B cell (primary cell): ENCODE data around the gene SP3. TPM values are rescaled to one million over a fixed set of nuclear protein-coding genes. Genes with fewer than 3 reads are reported as not detected.

Experiments used
- ATAC-seq: fragments of 200-7000 bp; cut with Tn5 transposase; one replicate; pipeline ENCODE4 v1.10.0; 2021; ENCODE audit warnings: low read depth, mild to moderate bottlenecking, moderate number of reproducible peaks, moderate library complexity
- CTCF ChIA-PET: fragments of 350-600 bp; sonication (Branson Sonifier 250); formaldehyde crosslinking; loops from one replicate; lab custom pipeline; 2021; ENCODE audit warnings: antibody characterized with exemption, inconsistent platforms; lab: Charles Lee
- POLR2A ChIA-PET: fragments of 350-600 bp; sonication (Branson Sonifier 250); formaldehyde crosslinking; loops from one replicate; lab custom pipeline; 2021; ENCODE audit warnings: antibody characterized with exemption; lab: Charles Lee
- DNase-seq: peaks from one replicate; pipeline ENCODE4 v3.0.0; 2013
- H2AFZ ChIP-seq: 2 replicates; pipeline ENCODE4 v1.6.1; 2012; ENCODE audit warnings: mild to moderate bottlenecking, low read depth, low read length; ENCODE audit not compliant: insufficient read depth, poor library complexity, severe bottlenecking
- H3K27ac ChIP-seq, 2 donors: 1 replicate in 1 of 2; 2 replicates in 1 of 2; pipeline ENCODE4 v1.5.1; 2012 to 2013; ENCODE audit warnings: low read length in 2 of 2, mild to moderate bottlenecking in 2 of 2, moderate library complexity in 1 of 2
- H3K27me3 ChIP-seq, 4 experiments: fragments of 200-600 bp in 1 of 4; sonication (generic) in 1 of 4; replicated peaks in 1 of 4; 1 replicate in 2 of 4; 2 replicates in 2 of 4; pipeline versions ENCODE4 v1.6.1 to v1.7.0; 2013 to 2016; ENCODE audit warnings: low read length in 3 of 4, mild to moderate bottlenecking in 2 of 4, mixed read lengths in 1 of 4, moderate library complexity in 1 of 4; ENCODE audit not compliant: insufficient read depth in 4 of 4, control insufficient read depth in 3 of 4; ENCODE audit errors: control extremely low read depth in 1 of 4
- H3K36me3 ChIP-seq, 2 experiments: replicated peaks in 1 of 2; 1 replicate in 1 of 2; 2 replicates in 1 of 2; pipeline versions ENCODE4 v1.6.1 to v1.7.1; 2013; ENCODE audit warnings: low read length in 1 of 2; ENCODE audit not compliant: insufficient read depth in 2 of 2, control insufficient read depth in 1 of 2; ENCODE audit errors: control extremely low read depth in 1 of 2, extremely low read depth in 1 of 2
- H3K4me1 ChIP-seq, 2 donors: fragments of 200-600 bp in 1 of 2; sonication (generic) in 1 of 2; 1 replicate in 1 of 2; 2 replicates in 1 of 2; pipeline versions ENCODE4 v1.5.1 to v1.6.1; 2013 to 2017; ENCODE audit warnings: low read length in 2 of 2; ENCODE audit not compliant: control insufficient read depth in 2 of 2, insufficient read depth in 2 of 2
- H3K4me2 ChIP-seq: replicated peaks from 2 replicates; pipeline ENCODE3; 2012; ENCODE audit warnings: mild to moderate bottlenecking, low read depth, low read length; ENCODE audit not compliant: poor library complexity, severe bottlenecking
- H3K4me3 ChIP-seq, 5 experiments: fragments of 200-600 bp in 1 of 5; sonication (generic) in 1 of 5; 1 replicate in 3 of 5; 2 replicates in 2 of 5; pipeline versions ENCODE4 v1.5.1 to v1.7.0; 2011 to 2016; ENCODE audit warnings: low read length in 4 of 5, mild to moderate bottlenecking in 4 of 5, low read depth in 2 of 5, control low read depth in 1 of 5, moderate library complexity in 1 of 5; ENCODE audit not compliant: insufficient read depth in 1 of 5; ENCODE audit errors: control extremely low read depth in 1 of 5, extremely low read depth in 1 of 5
- H3K79me2 ChIP-seq: fragments of 200-600 bp; sonication (generic); one replicate; pipeline ENCODE4 v1.6.0; 2016; ENCODE audit warnings: low read length; ENCODE audit not compliant: control insufficient read depth, insufficient read depth
- H3K9ac ChIP-seq: fragments of 200-600 bp; sonication (generic); 2 replicates; pipeline ENCODE4 v1.6.1; 2017; ENCODE audit warnings: mild to moderate bottlenecking, low read length, moderate library complexity
- H3K9me3 ChIP-seq, 3 donors: one replicate each; pipeline versions ENCODE4 v1.6.1 to v1.7.1; 2013; ENCODE audit warnings: low read length in 2 of 3; ENCODE audit not compliant: control insufficient read depth in 2 of 3, insufficient read depth in 1 of 3; ENCODE audit errors: control extremely low read depth in 1 of 3
- H4K20me1 ChIP-seq: 2 replicates; pipeline ENCODE4 v1.6.0; 2012; ENCODE audit warnings: mild to moderate bottlenecking, low read length; ENCODE audit not compliant: insufficient read depth, control insufficient read depth, poor library complexity, severe bottlenecking
- H3K27ac Mint-ChIP-seq: one replicate; pipeline ENCODE4 v1.8.0; 2021; ENCODE audit warnings: mixed read lengths
- H3K27me3 Mint-ChIP-seq: one replicate; pipeline ENCODE4 v1.8.0; 2021; ENCODE audit warnings: mixed read lengths
- H3K4me1 Mint-ChIP-seq: one replicate; pipeline ENCODE4 v1.8.0; 2021; ENCODE audit warnings: mixed read lengths
- H3K4me3 Mint-ChIP-seq: one replicate; pipeline ENCODE4 v1.8.0; 2021; ENCODE audit warnings: mixed read lengths
- H3K9me3 Mint-ChIP-seq: one replicate; pipeline ENCODE4 v1.8.0; 2022; ENCODE audit warnings: mixed read lengths; ENCODE audit not compliant: insufficient read depth
- EZH2 ChIP-seq: IDR thresholded peaks from 2 replicates; pipeline ENCODE4 v1.6.1; 2012; ENCODE audit warnings: borderline replicate concordance, low read depth, mild to moderate bottlenecking, moderate library complexity, low read length; ENCODE audit not compliant: insufficient read depth, poor library complexity, severe bottlenecking
- WGBS: methylation state at CpG from one replicate; pipeline ENCODE4 v1.1.5; 2013; ENCODE audit warnings: missing lambda C conversion rate; ENCODE audit not compliant: insufficient coverage; 5-methylcytosine and 5-hydroxymethylcytosine counted together
- intact Hi-C: fragments of 100-400 bp; cut with micrococcal nuclease; formaldehyde crosslinking; loops from one replicate; pipeline ENCODE4 v1.10.0; 2022
- polyA plus RNA-seq: library from polyadenylated mRNA; depleted of rRNA; stranded (reverse); fragments of >200 nt; gene quantifications from 2 replicates; pipeline ENCODE4 v1.2.3, GENCODE V29; 2012
- total RNA-seq, 2 donors: library from RNA; stranded (reverse); fragments of 120-200 nt in 1 of 2; gene quantifications; 1 replicate in 1 of 2; 2 replicates in 1 of 2; pipeline versions ENCODE4 v1.2.3 to v1.2.4, GENCODE V29; 2013 to 2022
- TF ChIP-seq, protein P1 (sequence below): fragments of 200-600 bp; IDR thresholded peaks from one replicate; pipeline ENCODE4 v1.8.0; 2022; ENCODE audit warnings: antibody characterized with exemption, mild to moderate bottlenecking

Gene SP3
- total and polyA plus RNA-seq, 2 donors (not counting 1 experiment from before 2014, with no cell fraction given): 31.9 to 152 TPM

DNA sequence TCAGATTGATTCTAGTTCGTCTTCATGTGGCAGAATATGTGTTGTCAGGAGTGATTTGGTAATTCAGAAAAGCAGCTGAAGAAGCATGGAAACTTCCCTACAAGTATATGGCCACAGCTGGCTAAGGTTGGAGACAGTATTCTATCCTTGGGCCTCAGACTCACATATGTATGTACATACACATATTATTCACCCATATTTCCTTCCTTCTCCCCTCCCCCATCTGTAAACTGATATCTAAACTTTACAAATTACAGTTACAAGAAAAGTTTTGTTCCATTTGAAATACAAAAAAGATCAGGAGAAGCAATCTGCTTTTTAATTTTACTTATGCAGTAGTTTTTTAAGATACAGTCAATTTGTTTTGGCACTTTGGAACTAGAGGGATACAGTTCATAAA lies 3.1 kb downstream of the SP3 start:
- no peak for TF ChIP-seq EZH2
- TF ChIP-seq, protein P1, sequence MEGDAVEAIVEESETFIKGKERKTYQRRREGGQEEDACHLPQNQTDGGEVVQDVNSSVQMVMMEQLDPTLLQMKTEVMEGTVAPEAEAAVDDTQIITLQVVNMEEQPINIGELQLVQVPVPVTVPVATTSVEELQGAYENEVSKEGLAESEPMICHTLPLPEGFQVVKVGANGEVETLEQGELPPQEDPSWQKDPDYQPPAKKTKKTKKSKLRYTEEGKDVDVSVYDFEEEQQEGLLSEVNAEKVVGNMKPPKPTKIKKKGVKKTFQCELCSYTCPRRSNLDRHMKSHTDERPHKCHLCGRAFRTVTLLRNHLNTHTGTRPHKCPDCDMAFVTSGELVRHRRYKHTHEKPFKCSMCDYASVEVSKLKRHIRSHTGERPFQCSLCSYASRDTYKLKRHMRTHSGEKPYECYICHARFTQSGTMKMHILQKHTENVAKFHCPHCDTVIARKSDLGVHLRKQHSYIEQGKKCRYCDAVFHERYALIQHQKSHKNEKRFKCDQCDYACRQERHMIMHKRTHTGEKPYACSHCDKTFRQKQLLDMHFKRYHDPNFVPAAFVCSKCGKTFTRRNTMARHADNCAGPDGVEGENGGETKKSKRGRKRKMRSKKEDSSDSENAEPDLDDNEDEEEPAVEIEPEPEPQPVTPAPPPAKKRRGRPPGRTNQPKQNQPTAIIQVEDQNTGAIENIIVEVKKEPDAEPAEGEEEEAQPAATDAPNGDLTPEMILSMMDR: no peak
- no peak for DNase-seq
- H3K4me3 Mint-ChIP-seq: peak overlapping the region; percentile 89
- H3K4me1 Mint-ChIP-seq: peaks cover 55% of the 10 kb centered on the region
- intact Hi-C loops: loop anchor here (2.0 to 10.0 kb wide), 4 partner anchors 37 to 1203 kb away; partner anchors contain the start of genes ATF2 and WIPF1
- Histone ChIP-seq H3K4me1 (peaks cover 32 to 48% of the 10 kb centered on the region in 2 donors), H3K4me3 (peak overlapping the region in 2 of 5 experiments; percentile 96 to 98), H4K20me1 (peaks cover 17% of the 10 kb centered on the region), H3K9me3 (peaks cover 0 to 6% (median 3%) of the 10 kb centered on the region in 3 donors), H3K27ac (peak overlapping the region; percentile 94 to 98), H3K27me3 (no peaks in the 10 kb centered on the region), H3K4me2 (peak overlapping the region; percentile 83), H3K36me3 (peaks cover 2 to 26% of the 10 kb centered on the region in 2 experiments), H3K9ac (no peak overlapping the region), H3K79me2 (peaks cover 60% of the 10 kb centered on the region), H2AFZ (no peak overlapping the region)
- no peaks in the 10 kb centered on the region for H3K9me3 Mint-ChIP-seq
- H3K27me3 Mint-ChIP-seq: no peaks in the 10 kb centered on the region
- ChIA-PET POLR2A (no interaction called here), CTCF (interaction anchor here (0.9 to 2.7 kb wide), 6 partner anchors 35 to 283 kb away, joined by 3 to 10 read pairs (median 3); no protein-coding TSS in a partner anchor)
- WGBS: no CpG with 5 or more reads among the region's 1 CpG
- no peak for ATAC-seq
- peak overlapping the region; percentile 84 for H3K27ac Mint-ChIP-seq

DNA sequence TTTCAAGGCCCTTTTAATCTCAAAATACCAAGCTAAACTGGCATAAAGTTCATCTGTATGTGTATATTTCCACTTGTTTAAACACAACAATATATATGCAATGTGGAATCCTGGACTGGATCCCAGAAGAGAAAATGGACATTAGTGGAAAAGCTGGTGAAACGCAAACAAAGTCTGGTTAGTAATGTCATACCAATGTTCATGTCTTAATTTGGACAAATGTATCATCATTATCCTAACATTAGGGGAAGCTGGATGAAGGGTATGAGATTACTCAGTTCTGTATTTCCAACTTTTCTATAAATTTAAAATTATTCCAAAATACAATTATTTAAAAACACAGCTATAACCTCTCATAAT lies 3.8 kb downstream of the SP3 start:
- peak overlapping the region; percentile 63 for H3K27ac Mint-ChIP-seq
- H3K79me2 ChIP-seq: peaks cover 66% of the 10 kb centered on the region
- ATAC-seq (no peak), DNase-seq (no peak)
- H3K9me3 ChIP-seq: peaks cover 0 to 6% (median 3%) of the 10 kb centered on the region in 3 donors
- TF ChIP-seq, protein P1: no peak
- TF ChIP-seq EZH2: no peak
- peaks cover 29 to 51% of the 10 kb centered on the region in 2 donors for H3K4me1 ChIP-seq
- H2AFZ ChIP-seq: no peak overlapping the region
- H3K4me3 Mint-ChIP-seq: peak overlapping the region; percentile 53
- H3K27ac ChIP-seq: peak overlapping the region; percentile 8 to 94
- ChIA-PET POLR2A (no interaction called here), CTCF (interaction anchor here (0.9 to 2.7 kb wide), 3 partner anchors 36 to 78 kb away, joined by 3 to 10 read pairs (median 4); no protein-coding TSS in a partner anchor)
- peaks cover 2 to 32% of the 10 kb centered on the region in 2 experiments for H3K36me3 ChIP-seq
- no peak overlapping the region for H3K9ac ChIP-seq
- H3K27me3 Mint-ChIP-seq: no peaks in the 10 kb centered on the region
- intact Hi-C loops: loop anchor here (5.0 to 10.0 kb wide), 3 partner anchors 64 to 1203 kb away; partner anchors contain the start of genes ATF2 and WIPF1
- no peaks in the 10 kb centered on the region for H3K9me3 Mint-ChIP-seq
- peak overlapping the region; percentile 83 for H3K4me2 ChIP-seq
- H3K4me3 ChIP-seq: peak overlapping the region in 1 of 5 experiments; percentile 12
- WGBS: no CpG with 5 or more reads among the region's 1 CpG
- peaks cover 24% of the 10 kb centered on the region for H4K20me1 ChIP-seq
- peaks cover 55% of the 10 kb centered on the region for H3K4me1 Mint-ChIP-seq
- no peaks in the 10 kb centered on the region for H3K27me3 ChIP-seq
